Activated CD4-positive, alpha-beta T cell treated with anti-CD3 and anti-CD28 coated beads for 24 hours (primary cell): ENCODE results near the gene LPO.

Source experiments
- DNase-seq, 2 donors: peaks; one replicate each; pipeline ENCODE4 v3.0.0-alpha.2; 2020; ENCODE audit warnings: low read depth in 2 of 2

LPO gene

DNA sequence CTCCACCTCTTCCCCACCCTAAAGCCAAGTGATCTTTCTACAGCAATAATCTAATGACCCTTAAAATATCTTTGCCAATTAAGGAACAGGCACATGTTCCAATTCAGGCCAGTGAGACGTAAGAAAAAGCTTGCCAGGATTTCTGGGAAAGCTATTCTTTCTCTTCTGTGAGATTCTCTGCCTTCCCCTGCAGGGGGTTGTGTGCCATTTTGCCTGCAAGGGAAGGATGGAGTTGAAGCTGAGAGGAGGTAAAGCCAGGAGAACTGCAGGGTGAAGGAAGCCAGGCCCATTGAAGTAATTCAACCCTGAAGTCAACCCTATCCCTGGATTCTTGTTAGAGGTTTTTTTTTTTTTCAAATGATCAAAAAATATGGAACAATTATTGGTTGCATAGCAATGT, 9.0 kb upstream of the LPO start:
- DNase-seq = no peak

- no peak for DNase-seq
Observed at GRCh38 chr17:58229881-58230280, 8.5 kb upstream of the LPO start.

GRCh38 chr17:58231641-58232040, 6.7 kb upstream of the LPO start:
- DNase-seq = no peak

- DNase-seq = no peak
Observed at GRCh38 chr17:58232707-58233156, 5.7 kb upstream of the LPO start.

GRCh38 chr17:58233543-58233942, 4.8 kb upstream of the LPO start:
- DNase-seq = no peak

GRCh38 chr17:58234512-58234911, 3.9 kb upstream of the LPO start:
- no peak for DNase-seq

DNA sequence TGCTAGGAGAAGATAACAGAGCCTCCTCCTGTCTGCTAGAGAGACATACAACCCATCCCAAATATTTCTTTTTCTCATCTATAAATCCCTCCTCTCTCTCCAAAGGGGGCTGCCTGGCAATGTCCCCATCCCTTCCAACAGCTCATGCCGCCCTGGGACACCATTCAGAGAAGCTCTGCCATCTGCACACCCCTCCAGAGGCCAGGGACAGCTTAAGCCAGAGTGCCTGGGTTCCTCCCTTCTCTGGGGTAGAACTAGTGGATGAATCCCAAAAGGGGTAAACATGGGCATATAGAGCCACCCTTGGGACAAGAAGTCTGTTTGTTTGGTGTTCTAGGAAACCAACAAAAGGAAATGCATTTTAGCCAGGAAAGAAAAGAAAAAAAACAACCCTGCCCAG, 2.6 kb upstream of the LPO start:
- no peak for DNase-seq

- no peak for DNase-seq
Observed at GRCh38 chr17:58236394-58236793, 2.0 kb upstream of the LPO start.

- DNase-seq = no peak
Observed at GRCh38 chr17:58239987-58240386, 1.6 kb downstream of the LPO start.

DNA sequence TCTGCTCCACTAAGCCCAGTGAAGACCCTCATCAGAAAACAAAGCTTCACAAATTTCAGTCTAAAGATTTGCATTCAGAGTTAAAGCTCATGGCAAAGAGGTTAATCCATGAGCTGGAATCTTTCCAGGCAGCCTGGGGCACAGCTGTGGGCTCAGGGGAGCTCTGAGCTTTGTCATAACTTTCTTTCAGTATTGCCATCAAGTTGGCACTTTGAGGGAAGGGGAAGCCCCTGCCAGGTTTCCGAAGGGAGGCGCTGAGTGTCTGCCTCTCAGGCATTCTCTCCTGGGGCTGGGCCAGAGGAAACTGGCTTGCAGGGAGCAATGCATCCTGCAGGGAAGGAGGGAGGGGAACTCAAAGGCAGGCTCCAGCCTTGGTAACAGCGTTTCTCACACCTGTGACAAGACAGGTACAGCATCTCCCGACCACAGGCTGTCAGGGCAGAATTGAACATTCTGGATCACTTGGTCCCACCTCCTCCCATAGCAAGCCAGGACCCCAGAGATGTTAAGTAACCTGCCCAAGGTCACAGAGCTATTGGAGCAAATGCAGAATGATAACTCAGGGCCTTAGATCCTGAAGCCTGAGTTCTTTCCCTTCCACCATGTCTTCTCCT, 3.9 kb downstream of the LPO start:
- no peak for DNase-seq

GRCh38 chr17:58244963-58245362, 6.6 kb downstream of the LPO start:
- DNase-seq = no peak

DNA sequence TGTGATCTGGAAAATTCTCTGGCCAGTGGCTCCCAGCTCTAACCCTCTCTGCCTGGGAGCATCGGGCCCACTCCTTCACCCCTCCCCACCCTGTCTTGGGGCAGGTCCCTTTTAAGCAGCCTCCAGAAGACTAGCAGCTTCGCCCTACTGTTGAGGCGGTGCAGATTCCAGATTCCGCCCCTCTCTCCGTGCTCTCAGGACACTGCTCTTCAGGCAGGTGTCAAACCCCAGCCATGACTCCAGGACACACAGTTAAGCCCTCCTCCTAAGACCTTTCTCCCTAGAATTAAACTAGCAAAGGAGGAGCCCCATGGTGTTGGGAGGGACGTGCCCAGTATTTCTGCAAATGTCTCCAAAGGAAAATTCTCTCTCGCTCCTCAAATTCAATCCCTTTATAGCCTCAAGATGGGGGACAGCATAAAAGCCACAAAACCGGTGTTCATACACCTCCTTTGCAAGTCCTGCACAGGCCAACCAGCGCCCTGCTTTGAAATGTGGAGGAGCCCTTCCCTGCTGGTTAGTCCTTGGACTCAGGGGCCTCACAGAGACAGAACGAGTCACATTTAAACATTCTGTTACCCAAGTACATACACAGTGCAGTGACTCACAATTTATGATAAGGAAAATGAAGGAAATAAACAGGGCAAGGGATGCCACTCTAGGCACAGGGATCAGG, 7.2 kb downstream of the LPO start:
- no peak for DNase-seq

DNA sequence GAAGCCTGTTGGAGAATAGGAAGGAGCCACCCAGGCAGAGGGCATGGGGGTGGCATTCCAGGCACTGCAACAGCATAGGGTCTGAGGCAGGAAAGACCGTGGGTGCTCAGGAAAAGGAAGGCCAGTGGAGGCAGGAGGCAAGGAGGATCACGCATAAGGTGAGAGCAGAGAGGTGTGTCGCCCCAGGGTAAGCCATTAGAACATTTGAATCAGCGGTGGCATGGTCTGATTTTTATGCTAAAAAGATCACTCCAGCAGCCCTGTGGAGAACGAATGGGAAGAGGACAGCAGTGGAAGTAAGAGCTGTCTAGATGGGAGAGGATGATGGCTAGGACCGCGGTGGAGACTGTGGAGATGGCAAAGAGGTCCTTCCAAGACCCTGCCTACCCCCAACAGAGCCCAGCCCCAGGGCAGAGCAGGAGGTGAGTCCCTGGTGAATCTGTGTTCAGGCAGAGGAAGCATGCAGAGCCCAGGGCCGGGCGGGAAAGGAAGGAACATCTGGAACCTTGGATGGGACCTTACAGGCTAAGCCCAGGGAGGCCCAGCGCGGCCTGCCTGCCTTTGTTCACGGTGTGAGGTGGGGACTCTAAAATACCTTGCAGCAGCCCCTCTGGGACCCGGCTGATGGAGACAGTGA, 7.8 kb downstream of the LPO start:
- DNase-seq = no peak

DNA sequence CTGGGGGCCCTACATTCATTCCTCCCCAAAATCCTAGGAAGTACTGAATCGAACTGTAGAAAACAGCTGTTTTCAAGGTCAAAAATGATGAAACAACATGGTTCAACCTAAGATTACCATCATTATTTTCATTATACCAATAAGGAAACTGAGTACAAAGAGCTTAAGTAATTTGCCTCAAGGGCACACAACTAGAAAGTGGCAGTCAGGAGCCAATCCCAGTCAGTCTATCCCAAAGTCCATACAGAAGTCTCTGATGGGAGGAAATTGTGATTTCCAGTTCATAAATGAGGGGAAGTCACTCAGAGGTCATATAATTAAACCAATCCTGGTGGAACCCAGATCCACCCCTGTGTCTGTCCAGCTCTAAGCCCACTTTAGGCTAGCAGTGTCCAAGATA, 8.4 kb downstream of the LPO start:
- DNase-seq = no peak

DNA sequence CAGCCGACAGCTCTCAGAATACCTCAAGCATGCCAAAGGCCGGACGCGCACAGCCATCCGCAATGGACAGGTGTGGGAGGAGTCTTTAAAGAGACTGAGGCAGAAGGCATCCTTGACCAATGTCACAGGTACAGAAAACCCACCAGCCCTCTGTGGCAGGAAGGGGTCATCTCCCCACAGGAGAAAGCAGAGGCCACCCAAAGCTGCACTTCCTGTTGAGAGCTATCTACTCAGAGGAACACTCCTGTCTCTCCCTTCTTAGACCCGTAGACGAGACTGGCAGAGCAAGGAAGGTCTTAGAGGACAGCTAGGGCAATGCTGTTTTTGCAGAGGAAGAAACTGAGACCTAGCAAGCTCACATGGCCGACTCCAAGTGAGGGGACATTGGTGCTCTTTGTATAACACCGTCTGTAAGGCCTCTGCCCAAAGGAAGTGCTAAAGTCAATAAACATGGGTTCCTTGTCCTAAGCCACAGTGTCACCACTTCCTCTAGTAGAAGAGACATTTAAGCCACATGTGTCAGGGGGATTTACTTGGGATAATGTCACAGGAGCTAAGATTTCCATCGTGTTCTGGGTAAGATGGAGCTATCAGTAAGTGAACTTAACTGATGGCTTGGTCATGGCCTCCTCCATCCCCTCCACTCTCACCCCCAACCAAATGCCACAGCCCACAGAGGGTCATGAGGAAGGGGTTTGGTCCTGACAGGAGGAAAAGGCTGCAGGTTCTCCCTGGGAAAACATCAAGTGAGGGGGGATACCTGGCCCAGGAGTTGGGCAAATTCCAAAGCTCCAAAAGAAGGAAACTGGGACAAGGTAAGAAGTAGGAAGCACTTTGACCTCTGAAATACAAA, 9.4 kb downstream of the LPO start:
- no peak for DNase-seq

GRCh38 chr17:58248955-58249269, 10.5 kb downstream of the LPO start:
- no peak for DNase-seq

DNA sequence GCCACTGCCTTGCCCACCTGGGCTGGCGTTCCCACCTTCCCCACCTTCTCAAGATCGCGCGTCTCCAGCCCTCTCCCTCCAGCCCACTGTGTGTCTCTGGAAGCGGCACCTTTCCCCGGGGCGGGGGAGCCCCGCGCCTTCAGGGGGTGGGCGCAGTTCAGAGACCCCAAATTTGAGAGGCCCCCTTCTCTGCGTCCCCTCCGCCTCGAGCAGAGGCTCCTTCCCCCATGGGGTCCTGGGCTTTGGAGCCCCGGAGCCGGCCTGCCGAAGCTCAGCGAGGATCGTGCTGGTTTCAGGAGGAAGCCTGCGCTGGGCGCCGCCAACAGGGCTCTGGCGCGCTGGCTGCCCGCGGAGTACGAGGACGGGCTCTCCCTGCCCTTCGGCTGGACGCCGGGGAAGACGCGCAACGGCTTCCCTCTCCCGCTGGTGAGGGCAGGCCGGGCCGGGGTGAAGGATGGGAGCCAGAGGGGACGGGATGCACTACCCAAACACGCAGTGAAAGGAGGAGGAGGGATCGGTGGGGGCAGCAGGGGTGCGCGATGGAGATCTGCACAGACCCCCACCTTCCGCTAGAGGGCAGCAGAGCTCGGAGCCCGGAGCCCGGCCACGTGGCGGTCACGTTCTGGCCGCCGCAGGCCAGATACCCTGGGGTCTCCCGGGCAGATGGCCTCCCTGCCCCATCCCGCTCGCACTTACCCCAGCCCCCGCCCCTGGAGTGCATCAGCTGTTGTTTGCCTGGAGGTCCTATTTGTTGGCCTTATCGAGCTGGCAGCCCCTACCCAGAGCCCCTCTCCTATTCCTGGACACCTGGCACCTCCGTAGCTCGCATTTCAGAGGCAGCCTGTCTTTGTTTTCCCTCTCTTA, 11.1 kb downstream of the LPO start:
- DNase-seq = peak; percentile 66 to 73

GRCh38 chr17:58250344-58251011, 12.1 kb downstream of the LPO start:
- DNase-seq = no peak

DNA sequence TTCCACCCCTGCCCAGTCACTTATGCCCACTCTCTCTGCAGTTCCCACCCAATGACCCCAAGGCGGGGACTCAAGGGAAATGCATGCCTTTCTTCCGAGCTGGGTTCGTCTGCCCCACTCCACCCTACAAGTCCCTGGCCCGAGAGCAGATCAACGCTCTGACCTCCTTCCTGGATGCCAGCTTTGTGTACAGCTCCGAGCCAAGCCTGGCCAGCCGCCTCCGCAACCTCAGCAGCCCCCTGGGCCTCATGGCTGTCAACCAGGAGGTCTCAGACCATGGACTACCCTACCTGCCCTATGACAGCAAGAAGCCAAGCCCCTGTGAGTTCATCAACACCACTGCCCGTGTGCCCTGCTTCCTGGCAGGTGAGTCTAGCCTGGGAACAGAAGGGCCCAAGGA, 13.8 kb downstream of the LPO start:
- DNase-seq = no peak

DNA sequence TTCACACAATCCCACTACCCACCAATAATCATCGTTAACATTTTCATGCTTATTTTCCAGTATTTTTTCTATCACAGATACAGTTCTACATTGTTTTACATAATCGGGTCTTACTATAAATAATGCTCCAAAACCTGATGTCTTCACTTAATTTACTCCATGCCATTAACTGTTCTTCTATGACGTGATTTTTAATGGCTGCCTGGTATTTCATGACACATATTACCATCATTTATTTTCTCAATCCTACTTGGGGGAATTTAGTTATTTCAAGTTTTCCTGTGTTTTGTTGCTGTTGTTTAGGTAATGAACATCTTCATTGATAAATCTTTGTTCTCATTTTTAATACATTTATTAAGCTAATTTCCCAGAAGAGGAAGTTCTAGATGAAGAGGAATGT, 14.7 kb downstream of the LPO start:
- no peak for DNase-seq

GRCh38 chr17:58254803-58255202, 16.4 kb downstream of the LPO start:
- DNase-seq = no peak
